ENCODE results near the gene PACS1. TPM values are rescaled to one million over a fixed set of nuclear protein-coding genes. Genes with fewer than 3 reads are reported as not detected.

The PACS1 gene
- total and polyA plus RNA-seq, 2 donors (not counting 1 experiment from before 2014, with no cell fraction given), result 131 to 303 TPM

- H3K9me3 Mint-ChIP-seq (ENCODE audit: insufficient read depth), result no peaks in the 10 kb centered on the region
These were observed 197.5 kb downstream of the PACS1 start for GRCh38 chr11:66267379-66268243.

More at GRCh38 chr11:66267379-66268243, 197.5 kb downstream of the PACS1 start:
- H3K27ac Mint-ChIP-seq, result peak overlapping the region; percentile 96
- no peaks in the 10 kb centered on the region for H3K9me3 ChIP-seq (ENCODE audit: control extremely low read depth in 1 of 3, control insufficient read depth in 2 of 3, insufficient read depth in 1 of 3, low read length in 2 of 3)
- H4K20me1 ChIP-seq (ENCODE audit: control insufficient read depth, insufficient read depth, low read length, poor library complexity, severe bottlenecking), result peaks cover 30% of the 10 kb centered on the region
- peak overlapping the region; percentile 94 for H3K9ac ChIP-seq (ENCODE audit: low read length)
- H3K4me2 ChIP-seq (replicated peaks; ENCODE audit: low read depth, low read length, poor library complexity, severe bottlenecking), result peak overlapping the region; percentile 99
- H3K4me1 Mint-ChIP-seq, result peaks cover 29% of the 10 kb centered on the region
- POLR2A ChIA-PET, result interaction anchor here (0.5 to 2.4 kb wide), 13 partner anchors 15 to 1145 kb away, joined by 3 to 13 read pairs (median 5); partner anchors contain the start of genes BANF1, EIF1AD, FAU and MRPL49
- no peaks in the 10 kb centered on the region for H3K27me3 ChIP-seq (replicated peaks in 1 of 4; ENCODE audit: control extremely low read depth in 1 of 4, control insufficient read depth in 3 of 4, insufficient read depth in 4 of 4, low read length in 3 of 4)
- DNase-seq, result peak; percentile 93
- TF ChIP-seq EZH2 (IDR thresholded peaks at IDR 0.05; ENCODE audit: borderline replicate concordance, insufficient read depth, low read depth, low read length, poor library complexity, severe bottlenecking) (no peak), CTCF (IDR thresholded peaks at IDR 0.05) (peak; percentile 30)
- WGBS (ENCODE audit: insufficient coverage), result under 1% methylated on average over 44 of the region's 61 CpGs
- ATAC-seq (ENCODE audit: low read depth), result peak; percentile 64
- peak overlapping the region; percentile 79 for H2AFZ ChIP-seq (ENCODE audit: insufficient read depth, low read depth, low read length, poor library complexity, severe bottlenecking)
- no peaks in the 10 kb centered on the region for H3K27me3 Mint-ChIP-seq
- CTCF ChIA-PET, result interaction anchor here (0.6 to 1.6 kb wide), 7 partner anchors 15 to 379 kb away, joined by 3 to 9 read pairs (median 3); partner anchors contain the start of gene YIF1A
- H3K4me3 Mint-ChIP-seq, result peak overlapping the region; percentile 95
- peaks cover 0 to 42% of the 10 kb centered on the region in 2 experiments for H3K36me3 ChIP-seq (replicated peaks in 1 of 2; ENCODE audit: control extremely low read depth in 1 of 2, control insufficient read depth in 1 of 2, extremely low read depth in 1 of 2, insufficient read depth in 2 of 2, low read length in 1 of 2)
- peaks cover 14 to 27% of the 10 kb centered on the region in 2 donors for H3K4me1 ChIP-seq (ENCODE audit: control insufficient read depth in 2 of 2, insufficient read depth in 2 of 2, low read length in 2 of 2)
- H3K4me3 ChIP-seq (ENCODE audit: control extremely low read depth in 1 of 5, extremely low read depth in 1 of 5, insufficient read depth in 1 of 5, low read depth in 2 of 5, low read length in 4 of 5), result peak overlapping the region; percentile 83 to 100 (median 98)
- peak overlapping the region; percentile 81 to 97 for H3K27ac ChIP-seq (ENCODE audit: low read length in 2 of 2)
- peaks cover 38% of the 10 kb centered on the region for H3K79me2 ChIP-seq (ENCODE audit: control insufficient read depth, insufficient read depth, low read length)
- intact Hi-C loops (cut with micrococcal nuclease), result loop anchor here (1.0 to 5.0 kb wide), 7 partner anchors 15 to 555 kb away; partner anchors contain the start of genes BRMS1, CFL1, KAT5 and SF3B2
